GM12878 (cell line): ENCODE measurements around the gene AIFM3. TPM values are rescaled to one million over a fixed set of nuclear protein-coding genes. Genes with fewer than 3 reads are reported as not detected.
A peak's percentile ranks its signal among the peaks of the same experiment; 100 is the strongest.

Experiments
- ATAC-seq: fragments of 200-7000 bp; cut with Tn5 transposase; 3 replicates; pipeline ENCODE4 v1.9.1; 2020; ENCODE audit warnings: mild to moderate bottlenecking, moderate library complexity
- BruUV-seq: library from RNA; stranded (reverse); fragments of 400-500 nt; replicated peaks from 2 replicates; lab custom pipeline; 2021; lab: Mats Ljungman, UMichigan
- CTCF ChIA-PET: fragments of 300-600 bp; sonication (Branson Sonifier 250); formaldehyde crosslinking; extraction: SDS; loops from one replicate; lab custom pipeline; 2021; ENCODE audit warnings: inconsistent platforms; lab: Yijun Ruan, JAX
- POLR2A ChIA-PET: fragments of 350-600 bp; formaldehyde crosslinking; extraction: SDS; loops from one replicate; lab custom pipeline; 2021; ENCODE audit warnings: inconsistent platforms; lab: Charles Lee
- RAD21 ChIA-PET: fragments of 300-600 bp; sonication (Branson Sonifier 250); formaldehyde crosslinking; loops from one replicate; lab custom pipeline; 2023; ENCODE audit warnings: antibody characterized with exemption; ENCODE audit not compliant: unreplicated experiment; lab: Charles Lee
- SMC1A ChIA-PET: fragments of 300-600 bp; sonication (Branson Sonifier 250); formaldehyde crosslinking; loops from one replicate; lab custom pipeline; 2023; ENCODE audit not compliant: unreplicated experiment, uncharacterized antibody; lab: Charles Lee
- DNase-seq: peaks from one replicate; pipeline ENCODE4 v3.0.0-alpha.2; 2011; ENCODE audit warnings: low read depth, low spot score
- FAIRE-seq: peaks from 3 replicates; lab custom pipeline; 2011; peaks lifted over from hg19 to GRCh38; lab: Jason Lieb, UNC
- H2AFZ ChIP-seq: 2 replicates; pipeline ENCODE4 v1.6.0; 2011; ENCODE audit warnings: low read depth, low read length, control low read depth; ENCODE audit not compliant: control insufficient read depth
- H3K27ac ChIP-seq: 2 replicates; pipeline ENCODE4 v1.5.1; 2011; ENCODE audit warnings: control low read depth; ENCODE audit not compliant: control insufficient read depth, insufficient read depth
- H3K27me3 ChIP-seq, 2 experiments: replicated peaks in 1 of 2; 2 replicates each; pipeline versions ENCODE4 v1.6.0 to v1.6.1; 2011; ENCODE audit warnings: low read length in 1 of 2; ENCODE audit not compliant: control insufficient read depth in 2 of 2, insufficient read depth in 2 of 2
- H3K36me3 ChIP-seq, 2 experiments: 2 replicates each; pipeline ENCODE4 v1.5.1; 2011; ENCODE audit warnings: low read length in 1 of 2; ENCODE audit not compliant: control insufficient read depth in 2 of 2, insufficient read depth in 2 of 2
- H3K4me1 ChIP-seq: 2 replicates; pipeline ENCODE4 v1.6.1; 2011; ENCODE audit warnings: mild to moderate bottlenecking, low read length, moderate library complexity, mixed read lengths; ENCODE audit not compliant: control insufficient read depth, insufficient read depth
- H3K4me2 ChIP-seq: 2 replicates; pipeline ENCODE4 v1.6.0; 2011; ENCODE audit warnings: control low read depth; ENCODE audit not compliant: control insufficient read depth, insufficient read depth
- H3K4me3 ChIP-seq: fragments of 200-600 bp; sonication (generic); 2 replicates; pipeline ENCODE4 v1.5.1; 2016
- H3K79me2 ChIP-seq: 2 replicates; pipeline ENCODE4 v1.6.0; 2011; ENCODE audit warnings: low read length; ENCODE audit not compliant: control insufficient read depth, insufficient read depth
- H3K9ac ChIP-seq: 2 replicates; pipeline ENCODE4 v1.8.0; 2011; ENCODE audit warnings: low read length, control low read depth, mixed read lengths; ENCODE audit not compliant: control insufficient read depth, insufficient read depth
- H3K9me3 ChIP-seq: replicated peaks from 3 replicates; pipeline ENCODE4 v1.5.1; 2011; ENCODE audit warnings: mild to moderate bottlenecking, low read length; ENCODE audit not compliant: control insufficient read depth, insufficient read depth
- H4K20me1 ChIP-seq: 2 replicates; pipeline ENCODE4 v1.6.0; 2011; ENCODE audit not compliant: control insufficient read depth, insufficient read depth
- E2F4 ChIP-seq: IDR thresholded peaks from 2 replicates; pipeline ENCODE4 v1.6.1; 2012; ENCODE audit warnings: low read depth, low read length, improper control_type of control experiment
- EZH2 ChIP-seq: IDR thresholded peaks from 2 replicates; pipeline ENCODE4 v1.6.1; 2012; ENCODE audit warnings: low read depth, mild to moderate bottlenecking, control low read depth, inconsistent platforms, low read length, borderline replicate concordance; ENCODE audit not compliant: control insufficient read depth
- ZNF687 ChIP-seq: fragments of 450-650 bp; IDR thresholded peaks from 2 replicates; pipeline ENCODE4 v1.6.1; 2017; ENCODE audit warnings: mild to moderate bottlenecking, moderate library complexity
- WGBS: methylation state at CpG from one replicate; pipeline ENCODE4 v1.1.6; 2016; ENCODE audit warnings: low lambda C conversion rate; ENCODE audit not compliant: insufficient replicate concordance, insufficient coverage; ENCODE audit errors: missing lambda C conversion rate; 5-methylcytosine and 5-hydroxymethylcytosine counted together
- in situ Hi-C: fragments of 300-500 bp; cut with MboI; formaldehyde crosslinking; loops from 9 replicates; pipeline ENCODE4 v1.14.3; 2018; ENCODE audit warnings: mixed read lengths
- intact Hi-C: fragments of 100-400 bp; cut with micrococcal nuclease; formaldehyde crosslinking; loops from one replicate; pipeline ENCODE4 v1.14.2; 2022; ENCODE audit not compliant: unreplicated experiment
- polyA plus RNA-seq, 11 experiments: library from polyadenylated mRNA; depleted of rRNA in 4 of 11; unstranded in 6 of 11; stranded (reverse) in 5 of 11; fragments of >200 nt; fragmentation: Nextera tagmentation in 4 of 11; fragmentation: Illumina TruSeq in 1 of 11; extraction: Ambion mirVana in 4 of 11; extraction: Trizol in 1 of 11; gene quantifications; 1 replicate in 1 of 11; 2 replicates in 10 of 11; pipeline versions ENCODE4 v1.2.1 to v1.2.3, GENCODE V29; 2011 to 2016; ENCODE audit warnings: inconsistent platforms in 2 of 11, missing spikeins in 2 of 11, low read depth in 1 of 11
- total RNA-seq, 4 experiments: library from RNA; depleted of rRNA in 3 of 4; stranded (reverse); fragments of >200 nt in 3 of 4; fragmentation: Illumina TruSeq in 1 of 4; extraction: Trizol in 1 of 4; gene quantifications; 2 replicates each; pipeline versions ENCODE4 v1.2.1 to v1.2.3, GENCODE V29; 2013 to 2021

Gene AIFM3
- total and polyA plus RNA-seq, 10 of the 15 experiments (the other 5 are each of a cell fraction or from before 2014, with no cell fraction given), result 0.06 to 0.34 (median 0.21) TPM; not detected in 6

DNA sequence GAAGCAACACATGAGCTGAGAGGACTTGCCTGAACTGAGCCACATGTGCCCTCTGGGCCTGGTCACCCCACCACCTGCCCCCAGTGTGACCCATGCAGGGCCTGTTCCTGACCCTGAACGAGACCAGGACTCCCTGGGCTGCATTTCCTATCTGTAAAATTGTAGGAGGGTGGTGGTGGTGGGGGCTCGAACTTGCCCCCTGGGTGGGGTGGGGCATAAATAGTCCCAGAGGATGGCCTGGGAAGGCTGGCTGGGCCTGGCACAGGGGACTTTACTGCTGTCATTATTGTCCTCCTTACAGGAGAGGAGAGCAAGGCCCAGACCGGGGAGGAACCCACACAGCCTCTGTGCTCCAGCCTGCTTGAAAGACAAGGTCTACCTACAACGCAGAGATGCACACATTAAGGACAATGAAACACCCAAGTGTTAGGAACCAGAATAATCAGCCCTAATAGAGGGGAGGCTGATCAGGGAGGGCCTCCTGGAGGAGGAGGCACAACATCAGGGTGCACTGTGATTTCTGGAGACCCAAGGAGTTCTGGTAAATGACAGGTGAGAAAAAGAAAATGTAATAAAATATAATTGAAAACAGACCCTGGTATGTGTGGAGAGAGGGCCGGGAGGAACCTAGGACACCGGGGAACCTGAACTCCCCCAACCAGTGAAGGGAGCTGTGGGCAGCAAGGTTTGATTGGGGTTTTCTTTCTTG is 2.8 kb upstream of the AIFM3 start:
- H3K27me3 ChIP-seq, result peaks cover 2 to 4% of the 10 kb centered on the region in 2 experiments; a peak in 3 of 4 replicates
- WGBS, result 30% methylated on average over 6 of the region's 6 CpGs
- CTCF ChIA-PET, result interaction anchor here (1.8 kb wide), 1 partner anchor 18 kb away, joined by 4 read pairs; the partner anchor contains the start of gene LZTR1
- TF ChIP-seq ZNF687 (no peak), E2F4 (no peak), EZH2 (0 out of 2 replicates have a peak, but pooled peaks have one; percentile 77)
- in situ Hi-C loops (no loop called here), intact Hi-C loops (no loop called here)
- no peak overlapping the region for H3K27ac ChIP-seq
- no peak overlapping the region for H2AFZ ChIP-seq
- SMC1A ChIA-PET, result no interaction called here
- RAD21 ChIA-PET, result no interaction called here
- POLR2A ChIA-PET, result no interaction called here
- H3K9ac ChIP-seq, result no peak overlapping the region
- H3K4me2 ChIP-seq, result peak overlapping the region; percentile 17; the same call in 1 of the 2 replicates
- no peaks in the 10 kb centered on the region for H3K9me3 ChIP-seq
- no TSS peak for BruUV-seq
- DNase-seq (no peak), ATAC-seq (no peak), FAIRE-seq (no peak)
- no peak overlapping the region for H3K4me3 ChIP-seq
- H3K79me2 ChIP-seq, result no peaks in the 10 kb centered on the region
- peaks cover 3% of the 10 kb centered on the region for H3K4me1 ChIP-seq
- no peaks in the 10 kb centered on the region for H3K36me3 ChIP-seq
- no peaks in the 10 kb centered on the region; the same call in 1 of the 2 replicates for H4K20me1 ChIP-seq
